ENCODE measurements around the gene SYT5.

SYT5 gene

GRCh38 chr19:55147545-55148251, 32.4 kb downstream of the SYT5 start:
- no peak for TF ChIP-seq CTCF (conservative IDR thresholded peaks at IDR 0.05)

DNA sequence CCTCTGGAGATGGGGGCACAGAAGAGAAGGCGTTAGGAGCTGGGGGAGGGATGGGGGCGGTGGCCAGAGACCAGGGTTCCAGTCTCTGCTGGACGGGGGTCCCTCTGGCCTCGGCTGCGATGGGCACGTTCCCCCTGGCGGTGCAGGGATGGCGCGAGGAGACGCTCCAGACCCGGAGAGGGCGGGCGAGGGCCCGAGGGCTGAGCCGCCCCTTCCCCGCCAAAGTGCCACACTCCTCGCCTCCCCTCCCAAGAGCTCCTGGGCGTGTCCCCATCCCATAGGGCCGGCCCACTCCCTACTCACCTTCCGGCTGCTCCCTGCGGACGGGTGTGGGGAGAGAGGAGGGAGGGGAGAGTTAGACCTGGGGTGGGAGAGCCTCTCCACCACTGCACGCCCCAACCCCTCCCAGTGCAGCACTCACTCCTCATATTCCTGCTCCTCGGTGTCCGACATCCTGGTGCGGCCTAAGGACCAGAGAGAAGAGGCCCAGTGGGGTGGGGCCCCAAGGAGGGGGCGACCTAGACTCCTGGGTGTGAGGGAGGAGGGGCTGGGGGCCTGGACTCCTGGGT, 33.3 kb downstream of the SYT5 start:
- TF ChIP-seq CTCF (conservative IDR thresholded peaks at IDR 0.05), result no peak

More at GRCh38 chr19:55147545-55148251, 32.4 kb downstream of the SYT5 start:
- H3K27ac ChIP-seq, result no peak overlapping the region

DNA sequence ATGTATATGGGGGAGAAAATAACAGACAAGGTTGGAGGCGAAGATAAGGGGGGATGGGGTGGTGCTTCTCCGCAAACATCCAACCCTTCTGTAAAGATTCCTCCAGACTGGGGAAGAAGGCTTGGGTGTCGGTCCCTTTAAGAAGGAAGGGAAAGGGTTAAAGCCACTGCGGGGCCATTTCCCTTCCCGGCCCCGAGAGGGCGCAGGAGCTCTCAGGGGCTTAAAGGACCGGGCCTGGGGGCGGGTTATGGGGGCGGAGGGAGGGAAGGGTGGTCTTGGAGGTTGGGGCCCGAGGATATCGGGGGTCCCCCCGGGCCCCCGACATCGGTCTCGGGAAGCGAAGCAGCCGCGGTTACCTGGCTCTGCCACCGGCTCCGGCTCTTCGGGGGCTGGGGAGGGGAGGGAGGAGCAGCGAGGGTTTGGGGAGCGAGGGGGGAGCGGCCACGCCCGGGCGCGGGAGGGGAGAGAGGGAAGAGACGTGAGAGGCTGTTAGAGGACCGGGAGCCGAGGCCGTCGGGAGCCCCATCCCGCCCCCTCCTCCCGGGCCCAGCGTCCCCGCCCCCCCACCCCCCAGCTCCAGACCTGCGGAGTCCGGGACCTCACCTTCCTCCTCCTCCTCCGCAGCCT, 33.9 kb downstream of the SYT5 start:
- H3K27ac ChIP-seq, result peak overlapping the region; percentile 56; the same call in 1 of the 2 replicates
- TF ChIP-seq CTCF (conservative IDR thresholded peaks at IDR 0.05), result peak; percentile 94

More for the DNA sequence above, 33.3 kb downstream of the SYT5 start:
- peak overlapping the region; percentile 56; the same call in 1 of the 2 replicates for H3K27ac ChIP-seq

GRCh38 chr19:55145232-55145631, 34.9 kb downstream of the SYT5 start:
- TF ChIP-seq CTCF (conservative IDR thresholded peaks at IDR 0.05), result no peak
- H3K27ac ChIP-seq, result no peak overlapping the region

DNA sequence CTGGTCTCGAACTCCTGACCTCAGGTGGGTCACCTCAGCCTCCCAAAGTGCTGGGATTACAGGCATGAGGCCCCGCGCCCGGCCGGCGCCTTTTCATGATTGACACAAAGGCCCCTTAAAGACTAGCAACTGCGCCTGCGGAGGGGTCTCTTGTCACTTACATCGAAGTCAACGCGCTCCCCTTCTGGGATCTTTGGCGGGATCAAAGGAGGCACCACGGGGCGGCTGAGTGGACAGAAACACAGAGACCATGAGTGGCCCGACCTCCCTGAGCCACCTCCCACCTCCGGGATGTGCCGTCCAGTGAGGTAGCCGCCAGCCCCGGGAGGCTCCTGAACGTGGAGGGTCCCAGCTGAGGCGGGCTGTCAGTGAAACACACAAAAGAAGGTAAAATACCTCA, 38.4 kb downstream of the SYT5 start:
- no peak for TF ChIP-seq CTCF (conservative IDR thresholded peaks at IDR 0.05)

DNA sequence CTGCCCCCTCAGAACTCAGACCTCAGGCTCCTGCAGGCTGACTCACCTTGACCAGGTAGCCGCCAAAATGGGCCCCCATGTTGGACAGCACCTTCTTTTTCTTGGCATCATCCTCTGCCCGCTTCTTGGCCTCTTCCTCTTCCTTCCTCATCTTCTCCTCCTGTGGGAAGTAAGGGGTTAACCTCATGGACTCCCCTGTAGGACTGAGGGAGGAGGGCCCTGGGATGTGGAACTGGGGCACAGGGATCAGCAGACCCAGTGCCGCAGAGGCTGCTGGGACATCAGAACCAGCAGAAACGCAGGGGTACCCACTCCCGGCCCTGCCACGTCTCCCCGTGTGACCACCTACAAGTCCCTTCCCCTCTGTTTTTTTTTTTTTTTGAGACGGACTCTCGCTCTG, 42.2 kb downstream of the SYT5 start:
- H3K27ac ChIP-seq, result no peak overlapping the region
- no peak for TF ChIP-seq CTCF (conservative IDR thresholded peaks at IDR 0.05)

More for the DNA sequence above, 38.4 kb downstream of the SYT5 start:
- no peak overlapping the region for H3K27ac ChIP-seq

DNA sequence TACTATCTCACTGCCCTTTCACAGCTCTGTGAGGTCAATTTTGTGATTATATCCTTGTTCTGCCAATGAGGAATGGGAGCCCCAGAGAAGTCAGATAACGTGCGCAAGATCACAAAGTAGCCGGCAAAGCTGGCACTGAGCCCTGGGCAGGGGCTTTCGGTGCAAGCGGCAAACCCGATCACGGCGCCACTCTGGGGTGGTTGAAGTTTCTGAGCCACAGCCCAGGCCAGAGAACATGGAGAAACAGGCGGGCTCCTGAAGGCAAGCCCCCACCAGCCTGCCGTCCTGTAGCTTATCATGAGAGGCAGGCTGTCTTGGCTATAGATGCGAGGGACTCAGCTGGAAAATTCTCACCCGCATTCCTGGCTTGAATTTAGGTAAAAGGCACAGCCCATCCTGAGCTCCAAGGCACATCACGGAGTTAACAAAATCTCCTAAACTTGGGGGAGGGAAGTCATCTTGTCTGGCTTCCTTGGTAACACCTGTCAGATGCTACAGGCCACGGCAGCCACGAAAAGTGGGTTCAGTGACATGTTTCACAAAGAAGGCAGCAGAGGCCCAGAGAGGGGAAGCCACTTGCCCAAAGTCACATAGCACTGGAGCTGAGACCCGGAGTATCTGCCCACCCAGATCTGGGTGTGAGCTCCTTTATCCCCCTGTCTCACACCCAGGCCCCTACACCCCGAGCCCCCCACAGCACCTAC, 43.5 kb downstream of the SYT5 start:
- no peak for TF ChIP-seq CTCF (conservative IDR thresholded peaks at IDR 0.05)
- no peak overlapping the region for H3K27ac ChIP-seq
